ENCODE results near the gene NPRL2.

Gene NPRL2

GRCh38 chr3:50323092-50323600 lies 27.4 kb downstream of the NPRL2 start:
- H3K4me3 ChIP-seq (ENCODE audit: low read length): peak overlapping the region; percentile 75
- no peaks in the 10 kb centered on the region for H3K9me3 ChIP-seq (ENCODE audit: control insufficient read depth, low read depth, low read length)
- peaks cover 19% of the 10 kb centered on the region for H3K36me3 ChIP-seq (ENCODE audit: control insufficient read depth, low read depth, low read length)
- peaks cover 15% of the 10 kb centered on the region for H3K4me1 ChIP-seq (ENCODE audit: control insufficient read depth, low read depth, low read length)
- H3K27ac ChIP-seq (ENCODE audit: low read length): no peak overlapping the region
- no peaks in the 10 kb centered on the region for H3K27me3 ChIP-seq (ENCODE audit: control insufficient read depth, insufficient read depth, low read length)
- H3K9ac ChIP-seq (ENCODE audit: low read length): peak overlapping the region; percentile 95

- peak within 1 kb of the TSS; percentile 98 for H3K27ac ChIP-seq (ENCODE audit: low read length)
- no peaks in the 10 kb centered on the region for H3K9me3 ChIP-seq (ENCODE audit: control insufficient read depth, low read depth, low read length)
- peaks cover 15% of the 10 kb centered on the region for H3K4me1 ChIP-seq (ENCODE audit: control insufficient read depth, low read depth, low read length)
- no peaks in the 10 kb centered on the region for H3K27me3 ChIP-seq (ENCODE audit: control insufficient read depth, insufficient read depth, low read length)
- peak within 1 kb of the TSS; percentile 95 for H3K9ac ChIP-seq (ENCODE audit: low read length)
- peak within 1 kb of the TSS; percentile 75 for H3K4me3 ChIP-seq (ENCODE audit: low read length)
- peaks cover 22% of the 10 kb centered on the region for H3K36me3 ChIP-seq (ENCODE audit: control insufficient read depth, low read depth, low read length)
These were observed 28.0 kb downstream of the NPRL2 start, which contains the start of gene HYAL2 for GRCh38 chr3:50322386-50323091. Gene HYAL2, minus strand, starts transcription at chr3:50322745. Its CDS starts 2,256 bp downstream, at chr3:50320489.

GRCh38 chr3:50322115-50322385 lies 28.5 kb downstream of the NPRL2 start:
- no peaks in the 10 kb centered on the region for H3K9me3 ChIP-seq (ENCODE audit: control insufficient read depth, low read depth, low read length)
- H3K36me3 ChIP-seq (ENCODE audit: control insufficient read depth, low read depth, low read length): peaks cover 27% of the 10 kb centered on the region
- peak overlapping the region; percentile 95 for H3K9ac ChIP-seq (ENCODE audit: low read length)
- H3K4me3 ChIP-seq (ENCODE audit: low read length): peak overlapping the region; percentile 75
- no peaks in the 10 kb centered on the region for H3K27me3 ChIP-seq (ENCODE audit: control insufficient read depth, insufficient read depth, low read length)
- peaks cover 11% of the 10 kb centered on the region for H3K4me1 ChIP-seq (ENCODE audit: control insufficient read depth, low read depth, low read length)
- H3K27ac ChIP-seq (ENCODE audit: low read length): peak overlapping the region; percentile 54

- peak overlapping the region; percentile 95 for H3K9ac ChIP-seq (ENCODE audit: low read length)
- no peaks in the 10 kb centered on the region for H3K27me3 ChIP-seq (ENCODE audit: control insufficient read depth, insufficient read depth, low read length)
- peak overlapping the region; percentile 75 for H3K4me3 ChIP-seq (ENCODE audit: low read length)
- peak overlapping the region; percentile 98 for H3K27ac ChIP-seq (ENCODE audit: low read length)
- H3K4me1 ChIP-seq (ENCODE audit: control insufficient read depth, low read depth, low read length): peaks cover 11% of the 10 kb centered on the region
- H3K36me3 ChIP-seq (ENCODE audit: control insufficient read depth, low read depth, low read length): peaks cover 30% of the 10 kb centered on the region
- no peaks in the 10 kb centered on the region for H3K9me3 ChIP-seq (ENCODE audit: control insufficient read depth, low read depth, low read length)
These were observed 29.1 kb downstream of the NPRL2 start for GRCh38 chr3:50321336-50322114.

GRCh38 chr3:50320853-50321335 lies 29.7 kb downstream of the NPRL2 start:
- Histone ChIP-seq H3K9me3 (ENCODE audit: control insufficient read depth, low read depth, low read length) (no peaks in the 10 kb centered on the region), H3K4me3 (ENCODE audit: low read length) (peak overlapping the region; percentile 75), H3K9ac (ENCODE audit: low read length) (peak overlapping the region; percentile 95), H3K36me3 (ENCODE audit: control insufficient read depth, low read depth, low read length) (peaks cover 34% of the 10 kb centered on the region), H3K27me3 (ENCODE audit: control insufficient read depth, insufficient read depth, low read length) (no peaks in the 10 kb centered on the region), H3K27ac (ENCODE audit: low read length) (peak overlapping the region; percentile 98), H3K4me1 (ENCODE audit: control insufficient read depth, low read depth, low read length) (peaks cover 11% of the 10 kb centered on the region)

GRCh38 chr3:50319894-50320625 lies 30.5 kb downstream of the NPRL2 start:
- H3K9me3 ChIP-seq (ENCODE audit: control insufficient read depth, low read depth, low read length): no peaks in the 10 kb centered on the region
- H3K9ac ChIP-seq (ENCODE audit: low read length): peak overlapping the region; percentile 95
- H3K4me3 ChIP-seq (ENCODE audit: low read length): peak overlapping the region; percentile 75
- no peaks in the 10 kb centered on the region for H3K27me3 ChIP-seq (ENCODE audit: control insufficient read depth, insufficient read depth, low read length)
- H3K27ac ChIP-seq (ENCODE audit: low read length): no peak overlapping the region
- peaks cover 34% of the 10 kb centered on the region for H3K36me3 ChIP-seq (ENCODE audit: control insufficient read depth, low read depth, low read length)
- peaks cover 11% of the 10 kb centered on the region for H3K4me1 ChIP-seq (ENCODE audit: control insufficient read depth, low read depth, low read length)

- no peak overlapping the region for H3K9ac ChIP-seq (ENCODE audit: low read length)
- H3K4me1 ChIP-seq (ENCODE audit: control insufficient read depth, low read depth, low read length): peaks cover 10% of the 10 kb centered on the region
- H3K4me3 ChIP-seq (ENCODE audit: low read length): no peak overlapping the region
- H3K9me3 ChIP-seq (ENCODE audit: control insufficient read depth, low read depth, low read length): no peaks in the 10 kb centered on the region
- H3K36me3 ChIP-seq (ENCODE audit: control insufficient read depth, low read depth, low read length): peaks cover 34% of the 10 kb centered on the region
- no peak overlapping the region for H3K27ac ChIP-seq (ENCODE audit: low read length)
- no peaks in the 10 kb centered on the region for H3K27me3 ChIP-seq (ENCODE audit: control insufficient read depth, insufficient read depth, low read length)
These were observed 31.2 kb downstream of the NPRL2 start for GRCh38 chr3:50319181-50319893.

- no peak overlapping the region for H3K9ac ChIP-seq (ENCODE audit: low read length)
- H3K4me1 ChIP-seq (ENCODE audit: control insufficient read depth, low read depth, low read length): peaks cover 8% of the 10 kb centered on the region
- no peaks in the 10 kb centered on the region for H3K27me3 ChIP-seq (ENCODE audit: control insufficient read depth, insufficient read depth, low read length)
- H3K4me3 ChIP-seq (ENCODE audit: low read length): no peak overlapping the region
- no peak overlapping the region for H3K27ac ChIP-seq (ENCODE audit: low read length)
- peaks cover 34% of the 10 kb centered on the region for H3K36me3 ChIP-seq (ENCODE audit: control insufficient read depth, low read depth, low read length)
- H3K9me3 ChIP-seq (ENCODE audit: control insufficient read depth, low read depth, low read length): no peaks in the 10 kb centered on the region
These were observed 32.0 kb downstream of the NPRL2 start for GRCh38 chr3:50318615-50319014.

- peaks cover 4% of the 10 kb centered on the region for H3K4me1 ChIP-seq (ENCODE audit: control insufficient read depth, low read depth, low read length)
- no peak overlapping the region for H3K27ac ChIP-seq (ENCODE audit: low read length)
- no peak overlapping the region for H3K4me3 ChIP-seq (ENCODE audit: low read length)
- H3K9me3 ChIP-seq (ENCODE audit: control insufficient read depth, low read depth, low read length): no peaks in the 10 kb centered on the region
- no peaks in the 10 kb centered on the region for H3K27me3 ChIP-seq (ENCODE audit: control insufficient read depth, insufficient read depth, low read length)
- no peak overlapping the region for H3K9ac ChIP-seq (ENCODE audit: low read length)
- H3K36me3 ChIP-seq (ENCODE audit: control insufficient read depth, low read depth, low read length): peaks cover 34% of the 10 kb centered on the region
These were observed 32.4 kb downstream of the NPRL2 start for GRCh38 chr3:50318163-50318562.

GRCh38 chr3:50317300-50317699 lies 33.3 kb downstream of the NPRL2 start:
- Histone ChIP-seq H3K9ac (ENCODE audit: low read length) (no peak overlapping the region), H3K36me3 (ENCODE audit: control insufficient read depth, low read depth, low read length) (peaks cover 34% of the 10 kb centered on the region), H3K9me3 (ENCODE audit: control insufficient read depth, low read depth, low read length) (no peaks in the 10 kb centered on the region), H3K4me3 (ENCODE audit: low read length) (no peak overlapping the region), H3K27ac (ENCODE audit: low read length) (no peak overlapping the region), H3K4me1 (ENCODE audit: control insufficient read depth, low read depth, low read length) (no peaks in the 10 kb centered on the region), H3K27me3 (ENCODE audit: control insufficient read depth, insufficient read depth, low read length) (no peaks in the 10 kb centered on the region)

Data from iPS-18a (cell line).